Dendritic cell treated with granulocyte-macrophage colony-stimulating factor and Interleukin-4, amounts not matched to agents 40 ng/mL and 50 ng/mL, for 4 days (primary cell): ENCODE results near the gene SFXN3.

Source experiments
- H3K27ac Mint-ChIP-seq: one replicate; pipeline ENCODE4 v1.8.0; 2022; ENCODE audit warnings: mild to moderate bottlenecking, mixed read lengths
- H3K27me3 Mint-ChIP-seq: one replicate; pipeline ENCODE4 v1.8.0; 2022; ENCODE audit warnings: mild to moderate bottlenecking, mixed read lengths
- H3K36me3 Mint-ChIP-seq: one replicate; pipeline ENCODE4 v1.8.0; 2022; ENCODE audit warnings: low read depth, mixed read lengths
- H3K4me1 Mint-ChIP-seq: one replicate; pipeline ENCODE4 v1.8.0; 2022; ENCODE audit warnings: low read depth, mixed read lengths
- H3K4me3 Mint-ChIP-seq: one replicate; pipeline ENCODE4 v1.8.0; 2022; ENCODE audit warnings: mild to moderate bottlenecking, moderate library complexity, mixed read lengths
- H3K9me3 Mint-ChIP-seq: one replicate; pipeline ENCODE4 v1.8.0; 2022; ENCODE audit warnings: mixed read lengths
- intact Hi-C: fragments of 100-400 bp; cut with micrococcal nuclease; formaldehyde crosslinking; loops from one replicate; pipeline ENCODE4 v1.15.0; 2022

SFXN3 gene

DNA sequence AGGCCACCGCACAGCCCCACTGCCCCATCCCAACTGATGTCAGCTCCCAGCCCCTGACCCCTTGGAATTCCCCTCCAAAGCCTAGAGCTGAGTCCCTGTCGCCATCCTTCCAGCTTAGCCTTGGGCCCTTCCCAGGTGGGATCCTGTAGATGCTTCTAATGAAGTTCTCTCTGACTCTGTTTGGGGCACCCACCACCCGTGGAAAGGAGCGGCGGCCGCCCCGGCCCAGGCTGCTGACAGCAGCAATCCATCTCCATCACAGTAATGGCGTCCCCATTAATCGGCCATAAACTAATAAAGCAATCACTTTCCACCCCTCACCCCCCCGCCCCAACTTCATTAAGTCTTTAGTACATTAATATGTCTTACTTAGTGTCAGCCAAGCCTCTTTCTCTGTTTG is 56.3 kb downstream of the SFXN3 start:
- Mint-ChIP-seq H3K4me3 (no peak overlapping the region), H3K36me3 (no peaks in the 10 kb centered on the region), H3K9me3 (no peaks in the 10 kb centered on the region), H3K27ac (no peak overlapping the region), H3K4me1 (peaks cover 7% of the 10 kb centered on the region), H3K27me3 (peaks cover 94% of the 10 kb centered on the region)
- intact Hi-C loops: no loop called here

GRCh38 chr10:101087965-101088364 is 56.9 kb downstream of the SFXN3 start:
- Mint-ChIP-seq H3K27me3 (peaks cover 93% of the 10 kb centered on the region), H3K9me3 (no peaks in the 10 kb centered on the region), H3K27ac (no peak overlapping the region), H3K36me3 (no peaks in the 10 kb centered on the region), H3K4me1 (peaks cover 7% of the 10 kb centered on the region), H3K4me3 (no peak overlapping the region)
- intact Hi-C loops: no loop called here

- no peak overlapping the region for H3K4me3 Mint-ChIP-seq
- intact Hi-C loops: no loop called here
- H3K27ac Mint-ChIP-seq: no peak overlapping the region
- peaks cover 93% of the 10 kb centered on the region for H3K27me3 Mint-ChIP-seq
- H3K36me3 Mint-ChIP-seq: no peaks in the 10 kb centered on the region
- H3K9me3 Mint-ChIP-seq: no peaks in the 10 kb centered on the region
- H3K4me1 Mint-ChIP-seq: peaks cover 7% of the 10 kb centered on the region
Observed at GRCh38 chr10:101089520-101090299, 58.7 kb downstream of the SFXN3 start.

GRCh38 chr10:101090597-101090996 is 59.6 kb downstream of the SFXN3 start:
- Mint-ChIP-seq H3K9me3 (no peaks in the 10 kb centered on the region), H3K4me1 (peaks cover 7% of the 10 kb centered on the region), H3K27ac (no peak overlapping the region), H3K4me3 (no peak overlapping the region), H3K27me3 (peaks cover 90% of the 10 kb centered on the region), H3K36me3 (no peaks in the 10 kb centered on the region)
- intact Hi-C loops: no loop called here
